ENCODE data around the gene CXCL5. TPM values are rescaled to one million over a fixed set of nuclear protein-coding genes. Genes with fewer than 3 reads are reported as not detected.

CXCL5 gene
- 49.1 to 77.1 TPM (median 59.0 TPM) in 5 replicates for total RNA-seq (2022; extraction: Qiagen RNA extraction; ENCODE audit: low read depth)

DNA sequence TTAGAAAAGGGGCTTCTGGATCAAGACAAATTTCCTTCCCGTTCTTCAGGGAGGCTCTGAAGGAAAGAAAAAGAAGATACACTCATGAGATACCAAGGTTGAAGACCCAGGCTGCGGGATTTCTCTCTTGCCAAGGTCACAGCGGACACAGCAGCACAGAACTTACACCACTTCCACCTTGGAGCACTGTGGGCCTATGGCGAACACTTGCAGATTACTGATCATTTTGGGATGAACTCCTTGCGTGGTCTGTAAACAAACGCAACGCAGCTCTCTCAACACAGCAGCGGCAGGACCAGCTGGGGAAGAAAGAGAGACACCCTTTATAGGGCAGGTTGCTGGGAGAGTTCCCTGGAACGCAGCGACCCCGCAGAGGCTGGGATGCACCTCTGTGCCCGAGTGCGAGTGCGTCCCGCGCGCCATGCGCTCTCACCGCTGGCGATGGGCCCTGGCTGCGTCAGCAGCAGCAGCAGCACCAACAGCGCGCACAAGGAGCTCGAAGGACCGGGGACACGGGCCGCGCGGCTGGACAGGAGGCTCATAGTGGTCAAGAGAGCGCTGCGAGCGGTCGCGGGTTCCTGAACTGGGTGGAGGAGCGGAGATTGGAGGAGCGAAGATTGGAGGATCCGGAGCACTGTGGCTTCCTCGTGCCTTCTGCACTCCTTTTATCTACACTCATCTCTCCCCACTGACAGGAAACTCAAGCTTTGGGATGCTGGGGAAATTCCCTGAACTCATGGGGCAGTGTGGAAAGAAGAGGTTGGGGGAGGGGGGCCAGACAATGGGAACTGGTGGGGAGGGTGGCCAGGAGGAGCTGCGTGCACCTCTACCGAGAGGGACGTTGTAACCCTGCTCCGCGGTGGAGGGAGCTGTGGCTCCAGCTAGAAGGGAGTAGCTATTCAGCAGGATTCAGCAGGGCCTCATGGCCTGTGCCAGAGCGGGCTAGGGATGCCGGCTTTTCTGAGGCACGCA is at the start of gene CXCL5:
Gene CXCL5, minus strand, starts transcription at position 638 of the 972 bp plus-strand sequence. Its CDS starts 96 bp downstream, at position 542.

DNA sequence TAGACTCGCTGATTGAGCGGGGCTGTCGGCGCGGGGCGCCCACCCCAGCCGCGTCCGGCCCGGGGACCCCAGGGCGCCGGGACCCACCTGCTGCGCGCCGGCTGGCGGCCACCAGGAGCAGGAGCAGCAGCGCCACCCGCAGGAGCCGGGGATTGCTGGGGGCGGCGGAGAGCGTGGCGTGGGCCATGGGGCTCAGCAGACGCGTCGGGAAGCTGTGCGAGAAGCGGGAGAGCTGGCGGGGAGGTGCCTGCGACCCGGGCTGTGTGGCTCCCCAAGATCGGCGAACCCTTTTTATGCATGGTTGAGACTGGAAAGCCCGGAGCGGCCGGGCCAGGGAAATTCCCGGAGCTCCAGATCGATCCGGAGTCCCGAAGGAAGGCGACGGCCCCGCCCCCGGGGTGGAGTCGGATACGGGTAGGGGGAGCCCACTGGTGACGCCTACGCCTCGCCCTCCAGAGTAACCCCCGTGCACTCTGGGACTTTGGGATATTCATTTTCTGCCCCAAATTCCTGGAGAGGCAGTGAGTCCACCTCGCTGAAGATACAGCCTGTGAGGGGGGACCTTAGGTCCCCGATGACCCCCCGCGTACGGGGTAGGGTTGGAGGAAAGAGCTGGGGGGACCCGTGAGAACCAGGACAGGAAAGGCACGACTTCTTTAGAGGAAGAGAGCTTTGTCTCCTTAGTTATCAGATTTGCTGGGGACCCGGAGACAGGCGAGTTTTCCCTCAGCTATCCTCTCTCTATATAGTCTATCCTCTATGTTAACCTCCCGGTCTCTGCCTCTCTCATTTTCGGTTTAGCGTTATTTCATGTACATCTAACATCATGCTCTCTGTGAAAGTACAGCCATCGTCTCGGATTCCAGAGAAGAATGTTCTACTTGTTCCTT is 40.2 kb upstream of the CXCL5 start, which contains the start of gene CXCL3:
Gene CXCL3, minus strand, starts transcription at position 265 of the 890 bp plus-strand sequence. Its CDS starts 78 bp downstream, at position 187.

DNA sequence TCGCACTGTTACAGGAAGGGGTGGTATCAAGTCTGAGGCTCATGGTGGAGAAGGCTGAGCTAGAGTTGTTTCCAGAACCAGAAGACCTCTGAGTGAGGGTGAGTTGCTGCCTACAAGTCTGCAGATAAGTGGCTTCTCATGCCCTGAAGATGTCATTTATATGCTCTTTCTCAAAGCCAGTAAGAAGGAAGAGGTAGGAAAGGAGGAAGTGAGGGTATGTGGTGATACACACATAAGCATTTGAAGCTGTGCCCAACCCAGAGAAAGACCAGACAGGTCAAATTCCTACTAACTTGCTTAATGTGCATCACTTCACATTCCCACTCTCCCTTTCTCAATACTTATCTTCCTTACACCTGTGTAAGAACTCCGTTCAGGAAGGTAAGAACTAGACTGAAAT is 10.4 kb downstream of the CXCL5 start, which contains the start of gene PPBP:
Gene PPBP, minus strand, starts transcription at position 130 of the 400 bp plus-strand sequence. Its CDS starts 87 bp downstream, at position 43.

Other genes starting within 250 kb of the CXCL5 start
- 0.12 TPM in 1 of 5 replicates, not detected in the others for gene CXCL6, start 162.0 kb downstream of the CXCL5 start, total RNA-seq (2022; extraction: Qiagen RNA extraction; ENCODE audit: low read depth)
- gene PF4V1, start 145.4 kb downstream of the CXCL5 start, total RNA-seq (2022; extraction: Qiagen RNA extraction; ENCODE audit: low read depth): not detected in 5 replicates
- gene CXCL1, start 129.3 kb downstream of the CXCL5 start, total RNA-seq (2022; extraction: Qiagen RNA extraction; ENCODE audit: low read depth): 13.1 to 17.1 TPM (median 15.9 TPM) in 5 replicates
- 0.48 to 1.2 TPM (median 0.61 TPM) in 5 replicates for gene PF4, start 16.6 kb downstream of the CXCL5 start, total RNA-seq (2022; extraction: Qiagen RNA extraction; ENCODE audit: low read depth)
- 0.15 to 0.24 TPM in 2 of 5 replicates, not detected in the others for gene PPBP, start 10.5 kb downstream of the CXCL5 start, total RNA-seq (2022; extraction: Qiagen RNA extraction; ENCODE audit: low read depth)
- 6.1 to 8.4 TPM (median 6.9 TPM) in 5 replicates for gene CXCL3, start 40.0 kb upstream of the CXCL5 start, total RNA-seq (2022; extraction: Qiagen RNA extraction; ENCODE audit: low read depth)
- gene CXCL2, start 100.5 kb upstream of the CXCL5 start, total RNA-seq (2022; extraction: Qiagen RNA extraction; ENCODE audit: low read depth): 15.7 to 17.5 TPM (median 15.9 TPM) in 5 replicates
- 8.6 to 13.1 TPM (median 9.7 TPM) in 5 replicates for gene MTHFD2L, start 159.4 kb upstream of the CXCL5 start, total RNA-seq (2022; extraction: Qiagen RNA extraction; ENCODE audit: low read depth)

All from A549 treated with DMSO at 1 μM for 4 hours (cell line).